A673 (cell line): ENCODE measurements around the gene LRP1B. TPM values are rescaled to one million over a fixed set of nuclear protein-coding genes. Genes with fewer than 3 reads are reported as not detected.

Experiments
- BruUV-seq: library from RNA; stranded (reverse); fragments of 400-500 nt; replicated peaks from 2 replicates; lab custom pipeline; 2021; lab: Mats Ljungman, UMichigan
- CTCF ChIA-PET: fragments of 300-600 bp; sonication (Branson Sonifier 250); formaldehyde crosslinking; loops from one replicate; lab custom pipeline; 2022; ENCODE audit warnings: antibody characterized with exemption; lab: Charles Lee
- POLR2A ChIA-PET: fragments of 300-600 bp; sonication (Branson Sonifier 250); formaldehyde crosslinking; loops from one replicate; lab custom pipeline; 2022; ENCODE audit warnings: antibody characterized with exemption; ENCODE audit not compliant: low non-redundant PET; lab: Charles Lee
- DNase-seq: peaks from one replicate; pipeline ENCODE4 v3.0.0-alpha.2; 2015; ENCODE audit warnings: low spot score
- H3K27ac ChIP-seq: fragments of 200-600 bp; sonication (generic); 2 replicates; pipeline ENCODE4 v1.5.1; 2016; ENCODE audit warnings: mixed run types, low read depth, mild to moderate bottlenecking, mixed read lengths, antibody characterized with exemption, low read length; ENCODE audit not compliant: poor library complexity, severe bottlenecking
- H3K27me3 ChIP-seq: fragments of 200-600 bp; sonication (generic); replicated peaks from 2 replicates; pipeline ENCODE4 v1.6.1; 2017; ENCODE audit warnings: mixed run types, low read depth, mild to moderate bottlenecking, mixed read lengths, antibody characterized with exemption, low read length; ENCODE audit not compliant: insufficient read depth, poor library complexity
- H3K36me3 ChIP-seq: fragments of 200-600 bp; sonication (generic); 2 replicates; pipeline ENCODE4 v1.6.1; 2016; ENCODE audit warnings: mixed run types, mild to moderate bottlenecking, mixed read lengths, antibody characterized with exemption, low read length; ENCODE audit not compliant: insufficient read depth, poor library complexity, severe bottlenecking
- H3K4me1 ChIP-seq: fragments of 200-600 bp; sonication (generic); 2 replicates; pipeline ENCODE4 v1.6.1; 2017; ENCODE audit warnings: mixed run types, mild to moderate bottlenecking, mixed read lengths, antibody characterized with exemption, low read length; ENCODE audit not compliant: insufficient read depth, poor library complexity, severe bottlenecking
- H3K4me3 ChIP-seq: fragments of 200-600 bp; sonication (generic); 2 replicates; pipeline ENCODE4 v1.5.1; 2016; ENCODE audit warnings: low read depth, mixed run types, mild to moderate bottlenecking, mixed read lengths, low read length; ENCODE audit not compliant: poor library complexity, severe bottlenecking
- H3K9me3 ChIP-seq: fragments of 200-600 bp; sonication (generic); 2 replicates; pipeline ENCODE4 v1.6.1; 2016; ENCODE audit warnings: mixed run types, low read depth, mild to moderate bottlenecking, mixed read lengths, antibody characterized with exemption, low read length; ENCODE audit not compliant: poor library complexity, severe bottlenecking
- EZH2 ChIP-seq: fragments of 200-600 bp; sonication (generic); IDR thresholded peaks from 2 replicates; pipeline ENCODE4 v1.6.1; 2017; ENCODE audit warnings: borderline replicate concordance, low read depth, mild to moderate bottlenecking, mixed read lengths, antibody characterized with exemption, low read length; ENCODE audit not compliant: poor library complexity, severe bottlenecking
- intact Hi-C: fragments of 100-400 bp; cut with micrococcal nuclease; formaldehyde crosslinking; loops from one replicate; pipeline ENCODE4 v1.10.0; 2022; ENCODE audit not compliant: unreplicated experiment
- total RNA-seq: library from RNA; stranded (reverse); gene quantifications from 2 replicates; pipeline ENCODE4 v1.2.3, GENCODE V29; 2021
- TF ChIP-seq, protein P1 (sequence below): fragments of 300-800, 200-600 bp; sonication (generic); conservative IDR thresholded peaks from 2 replicates; pipeline ENCODE4 v1.5.1; 2017; ENCODE audit warnings: low read depth, mild to moderate bottlenecking, antibody characterized with exemption, low read length, moderate library complexity, mixed read lengths

Gene LRP1B
- total RNA-seq, 1 experiment from 2014 or later, result 9.9 TPM

DNA sequence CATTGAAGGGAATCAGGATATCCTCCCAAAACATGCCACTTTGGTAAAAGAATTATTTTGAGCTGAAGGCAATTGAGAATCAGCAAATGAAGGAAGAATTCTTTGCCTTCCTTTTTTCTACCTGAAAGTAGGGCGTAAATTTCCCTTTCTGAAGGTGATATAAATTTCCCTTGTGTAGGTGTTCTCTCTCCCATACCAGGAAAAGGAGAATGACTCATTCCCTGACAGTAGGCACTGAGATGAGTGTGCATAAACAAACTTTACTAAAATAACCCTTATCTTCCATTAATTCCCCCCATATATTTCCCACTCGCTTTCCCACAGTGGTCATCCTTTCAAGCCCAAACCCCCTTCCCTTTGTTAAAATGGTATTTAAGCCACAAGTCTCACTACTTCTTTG, 1339.0 kb downstream of the LRP1B start:
- Histone ChIP-seq H3K9me3 (no peaks in the 10 kb centered on the region), H3K27ac (no peak overlapping the region), H3K27me3 (no peaks in the 10 kb centered on the region), H3K4me1 (no peaks in the 10 kb centered on the region), H3K36me3 (no peaks in the 10 kb centered on the region), H3K4me3 (no peak overlapping the region)
- no peak for DNase-seq
- intact Hi-C loops, result no loop called here
- TF ChIP-seq EZH2, result no peak
- TF ChIP-seq, protein P1, sequence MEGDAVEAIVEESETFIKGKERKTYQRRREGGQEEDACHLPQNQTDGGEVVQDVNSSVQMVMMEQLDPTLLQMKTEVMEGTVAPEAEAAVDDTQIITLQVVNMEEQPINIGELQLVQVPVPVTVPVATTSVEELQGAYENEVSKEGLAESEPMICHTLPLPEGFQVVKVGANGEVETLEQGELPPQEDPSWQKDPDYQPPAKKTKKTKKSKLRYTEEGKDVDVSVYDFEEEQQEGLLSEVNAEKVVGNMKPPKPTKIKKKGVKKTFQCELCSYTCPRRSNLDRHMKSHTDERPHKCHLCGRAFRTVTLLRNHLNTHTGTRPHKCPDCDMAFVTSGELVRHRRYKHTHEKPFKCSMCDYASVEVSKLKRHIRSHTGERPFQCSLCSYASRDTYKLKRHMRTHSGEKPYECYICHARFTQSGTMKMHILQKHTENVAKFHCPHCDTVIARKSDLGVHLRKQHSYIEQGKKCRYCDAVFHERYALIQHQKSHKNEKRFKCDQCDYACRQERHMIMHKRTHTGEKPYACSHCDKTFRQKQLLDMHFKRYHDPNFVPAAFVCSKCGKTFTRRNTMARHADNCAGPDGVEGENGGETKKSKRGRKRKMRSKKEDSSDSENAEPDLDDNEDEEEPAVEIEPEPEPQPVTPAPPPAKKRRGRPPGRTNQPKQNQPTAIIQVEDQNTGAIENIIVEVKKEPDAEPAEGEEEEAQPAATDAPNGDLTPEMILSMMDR, result no peak
- CTCF ChIA-PET, result no interaction called here
- POLR2A ChIA-PET, result no interaction called here
- no TSS peak for BruUV-seq

DNA sequence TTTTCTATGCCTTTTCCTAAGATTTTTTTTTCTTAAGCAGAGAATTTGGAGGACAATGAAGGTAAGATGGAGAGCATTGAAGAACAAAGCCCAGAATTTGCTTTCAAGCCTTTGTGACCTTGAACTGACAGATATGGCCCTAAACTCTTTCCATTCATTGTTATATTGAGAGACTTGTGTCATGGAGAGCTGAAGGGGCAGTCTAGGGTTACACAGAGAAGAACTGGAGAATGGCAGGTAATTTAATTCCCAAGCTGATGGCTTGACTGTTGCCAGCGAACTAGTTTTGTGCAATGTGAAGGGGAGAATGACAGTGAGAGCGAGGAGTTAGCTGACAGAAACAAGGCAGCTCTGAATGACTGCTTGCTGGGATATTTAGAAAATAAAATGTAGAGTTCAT, 1344.2 kb downstream of the LRP1B start:
- DNase-seq, result no peak
- no TSS peak for BruUV-seq
- H3K4me1 ChIP-seq, result no peaks in the 10 kb centered on the region
- no peaks in the 10 kb centered on the region for H3K36me3 ChIP-seq
- no peak overlapping the region for H3K4me3 ChIP-seq
- no peaks in the 10 kb centered on the region for H3K9me3 ChIP-seq
- no peak overlapping the region for H3K27ac ChIP-seq
- ChIA-PET POLR2A (no interaction called here), CTCF (no interaction called here)
- TF ChIP-seq, protein P1, result no peak
- no peaks in the 10 kb centered on the region for H3K27me3 ChIP-seq
- intact Hi-C loops, result no loop called here

DNA sequence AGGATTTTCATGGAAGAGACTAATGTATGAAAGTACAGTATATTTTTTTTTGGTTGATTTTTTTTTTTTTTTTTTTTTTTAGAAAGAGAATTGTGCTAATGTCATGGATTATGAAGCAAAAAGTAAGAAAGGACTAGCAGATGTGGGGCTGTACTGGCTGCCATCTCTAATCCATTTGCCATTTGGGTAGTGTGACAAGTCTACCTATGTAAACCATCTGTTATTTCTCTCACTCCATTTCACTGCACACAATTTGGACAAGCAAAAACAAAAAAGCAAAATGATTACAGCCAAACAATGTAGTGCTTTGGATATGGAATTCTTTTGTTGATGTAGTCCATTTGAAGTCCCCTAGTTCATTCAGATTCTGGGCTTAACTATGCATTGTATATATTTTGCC, 1355.4 kb downstream of the LRP1B start:
- ChIA-PET POLR2A (no interaction called here), CTCF (no interaction called here)
- Histone ChIP-seq H3K27ac (no peak overlapping the region), H3K4me3 (no peak overlapping the region), H3K4me1 (no peaks in the 10 kb centered on the region), H3K36me3 (no peaks in the 10 kb centered on the region), H3K9me3 (no peaks in the 10 kb centered on the region), H3K27me3 (no peaks in the 10 kb centered on the region)
- TF ChIP-seq EZH2, result no peak
- TF ChIP-seq, protein P1, result no peak
- intact Hi-C loops, result no loop called here
- DNase-seq, result no peak
- BruUV-seq, result no TSS peak
